ENCODE measurements around the gene MR1.
"Not testable (repeated sequence)": the region's sequence is repeated elsewhere in the genome, so short reads cannot be mapped to it uniquely, and the experiment has no call there.

Gene MR1

GRCh38 chr1:181018901-181019681 is 14.7 kb upstream of the MR1 start:
- Mint-ChIP-seq H3K4me3 (peak overlapping the region; percentile 66 to 67), H3K4me1 (peaks cover 32% of the 10 kb centered on the region), H3K27ac (no peak overlapping the region), H3K27me3 (no peaks in the 10 kb centered on the region), H3K9me3 (no peaks in the 10 kb centered on the region)
- ATAC-seq (peak; percentile 39), DNase-seq (peak in 1 of 2 donors; percentile 34)

DNA sequence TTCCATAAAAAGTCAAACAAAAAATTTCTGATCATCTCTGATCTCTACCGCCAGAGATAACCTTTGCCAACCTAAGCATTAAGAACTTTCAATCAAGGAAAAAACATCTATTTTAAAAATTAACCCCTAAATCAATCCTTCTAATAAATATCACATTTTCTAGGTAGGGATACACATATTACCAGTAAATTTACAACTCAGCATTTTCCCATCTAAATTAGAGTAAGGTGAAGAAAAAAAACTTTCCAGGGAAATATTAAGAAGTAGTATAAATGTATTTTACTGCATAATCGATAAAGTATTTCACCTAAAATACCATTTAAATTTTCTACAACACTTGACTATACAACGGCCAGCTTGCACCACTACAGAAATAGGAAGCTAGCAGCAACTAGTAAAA is 12.6 kb upstream of the MR1 start:
- Mint-ChIP-seq H3K9me3 (no peaks in the 10 kb centered on the region), H3K4me1 (peaks cover 32% of the 10 kb centered on the region), H3K27ac (peak overlapping the region; percentile 97 to 99), H3K27me3 (no peaks in the 10 kb centered on the region), H3K4me3 (peak overlapping the region; percentile 85 to 96)
- DNase-seq (no peak), ATAC-seq (no peak)

DNA sequence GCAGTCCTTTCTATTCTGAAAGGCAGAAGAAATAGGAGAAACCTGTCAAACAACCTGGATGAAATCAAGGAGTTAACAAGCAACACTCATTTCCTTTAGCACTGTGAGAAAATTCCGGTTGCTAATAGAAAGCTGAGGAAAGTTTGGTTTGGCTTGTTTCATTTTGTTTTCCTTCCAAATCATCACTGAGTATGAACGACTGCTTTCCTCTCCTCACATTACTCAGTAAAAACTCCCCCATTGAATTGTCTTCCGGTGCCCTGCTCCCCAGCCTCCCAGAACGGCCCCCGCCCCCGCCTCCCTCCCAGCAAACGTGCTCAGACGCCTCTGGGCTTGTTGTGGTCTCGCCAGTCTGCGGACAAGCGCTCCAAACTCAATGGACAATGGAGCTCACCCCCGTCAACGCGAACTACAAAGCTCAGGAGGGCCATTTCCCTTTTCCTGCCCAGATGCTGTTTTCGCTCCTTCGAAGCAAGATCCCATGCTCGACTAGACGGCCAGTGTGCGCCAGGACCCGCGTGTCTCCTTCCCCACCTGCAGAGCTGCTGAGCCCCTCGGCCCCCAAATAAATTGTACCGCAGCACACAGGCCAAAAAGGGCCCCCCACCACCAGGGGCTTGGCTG is 11.9 kb upstream of the MR1 start:
- no peaks in the 10 kb centered on the region for H3K27me3 Mint-ChIP-seq
- peaks cover 32% of the 10 kb centered on the region for H3K4me1 Mint-ChIP-seq
- ATAC-seq (peak; percentile 70), DNase-seq (peak; percentile 53 to 62)
- H3K9me3 Mint-ChIP-seq: no peaks in the 10 kb centered on the region
- peak overlapping the region; percentile 97 to 99 for H3K27ac Mint-ChIP-seq
- H3K4me3 Mint-ChIP-seq: peak overlapping the region; percentile 85 to 96

GRCh38 chr1:181023265-181024057 is 10.3 kb upstream of the MR1 start:
- peak overlapping the region; percentile 22 to 99 for H3K27ac Mint-ChIP-seq
- DNase-seq: no peak
- ATAC-seq: no peak
- H3K27me3 Mint-ChIP-seq: no peaks in the 10 kb centered on the region
- H3K9me3 Mint-ChIP-seq: no peaks in the 10 kb centered on the region
- peaks cover 22% of the 10 kb centered on the region for H3K4me1 Mint-ChIP-seq
- peak overlapping the region; percentile 85 to 96 for H3K4me3 Mint-ChIP-seq

DNA sequence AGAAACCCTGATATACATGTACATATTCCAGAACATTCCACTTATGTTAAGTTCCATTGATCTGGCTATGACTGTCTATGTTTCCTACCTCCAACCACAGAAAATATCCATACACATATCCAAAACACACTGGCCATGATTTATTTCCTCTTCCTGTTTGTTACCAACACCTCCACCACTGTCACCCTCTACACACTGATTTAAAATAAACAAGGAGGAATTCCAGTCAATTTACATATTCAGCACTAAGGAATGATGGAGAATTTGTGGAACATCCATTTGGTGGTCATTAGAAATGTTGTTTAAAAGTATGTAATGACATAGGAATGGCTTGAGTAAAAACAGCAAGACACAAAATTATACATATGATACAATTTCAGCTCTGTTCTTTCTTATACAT is 5.6 kb upstream of the MR1 start:
- Mint-ChIP-seq H3K27ac (no peak overlapping the region), H3K27me3 (no peaks in the 10 kb centered on the region), H3K4me1 (peaks cover 13% of the 10 kb centered on the region), H3K9me3 (no peaks in the 10 kb centered on the region), H3K4me3 (no peak overlapping the region)
- DNase-seq (no peak), ATAC-seq (no peak)

GRCh38 chr1:181028615-181029014 is 5.2 kb upstream of the MR1 start:
- Mint-ChIP-seq H3K27ac (no peak overlapping the region), H3K9me3 (no peaks in the 10 kb centered on the region), H3K27me3 (no peaks in the 10 kb centered on the region), H3K4me3 (no peak overlapping the region), H3K4me1 (peaks cover 16% of the 10 kb centered on the region)
- ATAC-seq (no peak), DNase-seq (no peak)

- ATAC-seq (no peak), DNase-seq (no peak)
- Mint-ChIP-seq H3K9me3 (no peaks in the 10 kb centered on the region), H3K4me1 (peaks cover 50% of the 10 kb centered on the region), H3K27ac (peak overlapping the region; percentile 99), H3K27me3 (no peaks in the 10 kb centered on the region), H3K4me3 (peak overlapping the region; percentile 9 to 12)
Measured at GRCh38 chr1:181032535-181032934, 1.2 kb upstream of the MR1 start.

DNA sequence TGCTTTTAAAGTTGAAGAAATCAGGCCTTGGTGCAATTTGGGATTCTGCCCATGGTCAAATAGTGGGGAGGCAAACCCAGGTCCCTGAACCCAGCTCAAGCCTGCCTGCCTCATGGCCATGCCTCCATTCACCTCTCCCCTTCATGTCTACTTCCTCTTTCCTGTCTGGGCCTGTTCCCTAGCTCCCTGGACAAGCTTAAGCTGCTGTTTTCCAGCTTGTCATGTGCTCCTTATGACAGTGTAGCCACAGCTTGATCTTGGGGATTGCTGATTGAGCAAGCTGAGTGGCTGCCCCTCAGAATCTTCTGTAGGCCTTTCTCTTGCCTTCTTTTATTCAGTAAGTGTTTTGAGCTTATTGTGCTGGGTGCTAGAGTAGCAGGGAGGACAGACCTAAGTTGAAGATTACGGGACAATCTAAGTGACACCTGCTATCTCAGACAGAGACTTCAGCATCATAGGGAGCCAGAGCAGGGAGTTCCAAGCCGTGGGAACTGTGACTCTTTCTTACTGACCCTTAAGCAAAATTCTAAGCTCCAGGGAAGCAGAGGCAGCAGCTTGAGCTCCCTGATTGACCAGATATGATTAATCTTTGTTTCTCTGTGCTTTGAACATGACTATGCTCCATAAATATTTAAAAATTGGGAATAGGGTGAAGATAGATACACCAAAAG is 520 bp upstream of the MR1 start:
- ATAC-seq (peak; percentile 42), DNase-seq (peak; percentile 43 to 44)
- peaks cover 58% of the 10 kb centered on the region for H3K4me1 Mint-ChIP-seq
- no peaks in the 10 kb centered on the region for H3K27me3 Mint-ChIP-seq
- peak overlapping the region; percentile 92 to 96 for H3K4me3 Mint-ChIP-seq
- peak overlapping the region; percentile 99 for H3K27ac Mint-ChIP-seq
- no peaks in the 10 kb centered on the region for H3K9me3 Mint-ChIP-seq

- not testable (repeated sequence) for H3K27me3 Mint-ChIP-seq, DNase-seq, ATAC-seq, H3K9me3 Mint-ChIP-seq
- Mint-ChIP-seq H3K4me1 (peaks cover 75% of the 10 kb centered on the region), H3K27ac (peak overlapping the region in 1 of 2 donors; percentile 67), H3K4me3 (peak overlapping the region; percentile 36 to 96)
Measured at GRCh38 chr1:181035210-181035609, 1.4 kb downstream of the MR1 start.

DNA sequence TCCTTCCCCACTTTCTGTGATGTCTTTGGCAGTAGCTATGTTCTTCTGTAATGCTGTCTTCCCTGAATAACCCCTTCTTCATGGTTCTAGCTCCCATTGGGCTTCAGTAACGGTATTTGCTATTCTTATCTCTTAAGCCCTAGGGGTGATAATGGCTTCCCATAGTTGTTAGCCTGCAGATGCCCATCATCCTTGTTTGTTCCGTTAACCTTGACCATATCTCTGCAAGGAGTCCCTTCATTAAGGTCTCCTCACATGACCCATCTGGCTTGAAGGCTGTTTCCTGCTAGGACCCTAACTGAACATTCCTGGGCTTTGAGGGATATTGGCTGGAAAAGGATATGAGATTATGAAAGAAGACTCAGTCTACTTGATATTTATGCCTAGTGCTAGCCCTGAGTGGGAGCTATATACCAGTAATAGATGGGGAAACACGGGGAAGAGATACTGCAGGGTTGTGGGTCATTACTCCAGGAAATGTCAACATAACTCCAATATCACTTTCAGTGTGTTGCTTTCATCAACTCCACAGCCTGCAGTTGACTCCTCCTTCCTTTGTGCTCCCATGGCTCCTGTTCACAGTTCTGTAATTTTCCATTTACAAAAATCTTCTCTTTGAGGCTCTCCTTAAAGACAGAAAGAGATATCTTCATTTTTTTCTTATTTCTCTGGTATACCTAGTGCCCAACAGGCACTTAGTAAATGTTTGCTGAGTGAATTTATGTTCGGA is 2.5 kb downstream of the MR1 start:
- Mint-ChIP-seq H3K27ac (no peak overlapping the region), H3K27me3 (no peaks in the 10 kb centered on the region), H3K4me3 (peak overlapping the region; percentile 36 to 96), H3K9me3 (no peaks in the 10 kb centered on the region), H3K4me1 (peaks cover 83% of the 10 kb centered on the region)
- ATAC-seq: no peak
- DNase-seq: no peak

DNA sequence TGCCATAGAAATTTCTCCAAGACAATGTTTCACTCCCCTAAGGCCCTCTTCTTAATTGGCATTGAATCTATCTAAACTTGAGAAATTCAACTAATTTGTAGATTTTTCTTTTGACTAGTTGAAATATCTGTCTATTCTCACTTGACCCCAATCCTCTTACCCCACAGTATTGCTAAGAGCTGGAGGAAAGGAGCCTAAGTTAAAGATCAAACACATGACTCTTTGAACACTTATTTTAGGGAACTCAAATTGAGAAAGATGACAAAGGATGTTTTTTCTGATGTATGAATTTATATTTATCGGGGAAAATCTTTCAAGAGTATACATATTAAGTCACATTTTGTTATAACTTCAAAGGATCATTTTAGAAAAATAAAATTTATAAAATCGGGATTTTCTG is 3.6 kb downstream of the MR1 start:
- no peaks in the 10 kb centered on the region for H3K9me3 Mint-ChIP-seq
- ATAC-seq (no peak), DNase-seq (no peak)
- H3K4me1 Mint-ChIP-seq: peaks cover 86% of the 10 kb centered on the region
- H3K4me3 Mint-ChIP-seq: no peak overlapping the region
- no peak overlapping the region for H3K27ac Mint-ChIP-seq
- H3K27me3 Mint-ChIP-seq: no peaks in the 10 kb centered on the region

GRCh38 chr1:181038399-181038873 is 4.7 kb downstream of the MR1 start:
- ATAC-seq (peak; percentile 59), DNase-seq (peak; percentile 60 to 64)
- Mint-ChIP-seq H3K27ac (no peak overlapping the region), H3K27me3 (no peaks in the 10 kb centered on the region), H3K9me3 (no peaks in the 10 kb centered on the region), H3K4me3 (no peak overlapping the region), H3K4me1 (peaks cover 85% of the 10 kb centered on the region)

- H3K4me1 Mint-ChIP-seq: peaks cover 91% of the 10 kb centered on the region
- H3K4me3 Mint-ChIP-seq: no peak overlapping the region
- no peaks in the 10 kb centered on the region for H3K27me3 Mint-ChIP-seq
- H3K9me3 Mint-ChIP-seq: no peaks in the 10 kb centered on the region
- H3K27ac Mint-ChIP-seq: peak overlapping the region in 1 of 2 donors; percentile 1
- ATAC-seq: no peak
- no peak for DNase-seq
Measured at GRCh38 chr1:181040284-181040865, 6.6 kb downstream of the MR1 start.

DNA sequence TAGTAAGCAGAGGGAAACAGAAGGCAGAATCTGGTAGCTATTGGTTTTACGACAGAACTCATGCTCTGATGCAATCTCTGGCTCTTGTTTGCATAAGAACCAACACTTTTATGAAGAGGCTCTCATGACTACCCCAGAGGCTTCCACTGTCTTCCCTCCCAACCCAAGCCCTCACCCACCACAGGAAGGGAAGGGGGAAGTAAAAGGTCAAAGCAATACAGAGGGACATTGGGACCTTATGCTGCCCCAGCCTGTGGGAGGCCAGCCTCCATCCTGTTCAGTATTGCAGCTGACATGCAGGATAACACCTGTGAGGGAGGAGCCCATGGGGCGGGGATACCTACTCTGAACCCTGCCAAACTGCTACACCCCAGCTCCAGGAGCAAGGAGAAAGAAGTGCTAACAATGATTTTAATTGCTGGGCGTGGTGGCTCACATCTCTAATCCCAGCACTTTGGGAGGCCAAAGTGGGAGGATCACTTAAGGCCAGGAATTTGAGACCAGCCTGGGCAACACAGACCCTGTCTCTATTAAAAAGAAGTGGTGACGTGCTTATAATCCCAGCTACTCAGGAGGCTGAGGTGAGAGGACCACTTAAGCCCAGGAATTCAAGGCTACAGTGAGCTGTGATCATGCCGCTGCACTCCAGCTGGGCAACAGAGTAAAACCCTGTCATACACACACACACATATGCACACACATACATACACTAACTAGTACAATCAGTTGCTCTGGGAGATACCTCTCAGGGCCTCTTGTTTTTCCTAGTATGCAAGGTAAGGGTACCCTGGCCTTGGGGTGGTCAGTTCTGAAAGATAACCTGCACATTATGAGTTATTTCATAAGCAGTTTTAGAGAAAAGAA is 9.5 kb downstream of the MR1 start:
- Mint-ChIP-seq H3K4me1 (peaks cover 69% of the 10 kb centered on the region), H3K27me3 (no peaks in the 10 kb centered on the region), H3K4me3 (peak overlapping the region; percentile 65 to 73), H3K27ac (peak overlapping the region; percentile 97 to 98), H3K9me3 (no peaks in the 10 kb centered on the region)
- peak in 1 of 2 donors; percentile 46 for DNase-seq
- peak; percentile 35 for ATAC-seq
